H54 (cell line): ENCODE measurements around the gene OR11L1.

Experiments used
- DNase-seq: peaks from one replicate; pipeline ENCODE4 v3.0.0; 2011; ENCODE audit warnings: low spot score, mixed read lengths; ENCODE audit not compliant: insufficient read length
- FAIRE-seq: peaks from 3 replicates; lab custom pipeline; 2011; peaks lifted over from hg19 to GRCh38; lab: Jason Lieb, UNC
- POLR2A ChIP-seq: IDR thresholded peaks from 2 replicates; pipeline ENCODE4 v1.6.1; 2011; ENCODE audit warnings: low read depth, mild to moderate bottlenecking, low read length

The OR11L1 gene

GRCh38 chr1:247841796-247842195 is at the start of gene OR11L1:
TSS of gene OR11L1 (minus strand) at chr1:247841896. CDS start at chr1:247841896, 0 bp downstream.
- FAIRE-seq, result no peak
- no peak for TF ChIP-seq POLR2A
- no peak for DNase-seq

DNA sequence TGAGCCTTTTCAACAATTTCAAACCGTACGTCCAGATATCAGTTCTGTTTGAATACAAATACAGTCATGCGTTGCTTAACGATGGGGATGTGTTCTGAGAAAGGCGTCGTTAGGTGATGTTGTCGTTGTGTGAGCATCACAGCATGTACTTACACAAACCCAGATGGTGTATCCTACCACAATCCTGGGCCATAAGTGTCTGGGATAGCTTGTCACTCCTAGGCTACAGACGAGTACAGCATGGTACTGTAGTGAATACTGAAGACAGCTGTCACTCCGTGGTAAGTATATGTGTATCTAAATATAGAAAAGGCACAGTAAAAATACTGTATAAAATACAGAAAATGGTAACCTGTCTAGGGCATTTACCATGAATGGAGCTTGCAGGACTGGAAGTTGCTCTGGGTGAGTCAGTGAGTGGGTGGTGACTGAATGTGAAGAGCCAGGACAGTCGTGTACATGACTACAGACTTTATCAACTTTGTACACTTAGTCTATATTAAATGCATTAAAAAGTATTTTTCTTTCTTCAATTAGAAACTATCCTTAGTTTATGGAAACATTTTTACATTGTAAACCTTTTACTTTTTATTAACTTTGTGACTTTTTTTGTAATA is 43.2 kb upstream of the OR11L1 start:
- TF ChIP-seq POLR2A, result no peak
- DNase-seq, result no peak
- FAIRE-seq, result no peak

GRCh38 chr1:247883346-247883745 is 41.6 kb upstream of the OR11L1 start:
- DNase-seq, result no peak
- TF ChIP-seq POLR2A, result no peak
- no peak for FAIRE-seq

GRCh38 chr1:247865416-247865815 is 23.7 kb upstream of the OR11L1 start:
- FAIRE-seq (no peak), DNase-seq (no peak)
- TF ChIP-seq POLR2A, result no peak

DNA sequence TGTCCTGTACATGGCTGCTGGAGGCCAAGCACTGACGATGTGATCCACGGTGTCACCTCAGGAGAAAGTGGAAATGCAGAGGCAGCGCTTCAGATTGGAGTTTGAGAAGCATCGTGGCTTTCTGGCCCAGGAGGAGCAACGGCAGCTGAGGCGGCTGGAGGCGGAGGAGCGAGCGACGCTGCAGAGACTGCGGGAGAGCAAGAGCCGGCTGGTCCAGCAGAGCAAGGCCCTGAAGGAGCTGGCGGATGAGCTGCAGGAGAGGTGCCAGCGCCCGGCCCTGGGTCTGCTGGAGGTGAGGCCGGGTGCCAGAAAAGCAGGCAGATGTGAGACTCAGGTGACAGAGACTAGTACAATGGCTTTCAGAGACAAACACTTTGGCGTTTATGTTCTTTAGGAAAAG is 22.9 kb upstream of the OR11L1 start:
- DNase-seq (no peak), FAIRE-seq (no peak)
- no peak for TF ChIP-seq POLR2A

GRCh38 chr1:247862756-247863155 is 21.1 kb upstream of the OR11L1 start:
- FAIRE-seq (no peak), DNase-seq (no peak)
- TF ChIP-seq POLR2A, result no peak

GRCh38 chr1:247857985-247858619 is 16.4 kb upstream of the OR11L1 start:
- no peak for FAIRE-seq
- no peak for DNase-seq
- no peak for TF ChIP-seq POLR2A

GRCh38 chr1:247857069-247857984 is 15.6 kb upstream of the OR11L1 start, which contains the start of gene TRIM58:
TSS of gene TRIM58 (plus strand) at chr1:247857187. CDS start at chr1:247857247, 60 bp downstream.
- DNase-seq (no peak), FAIRE-seq (no peak)
- TF ChIP-seq POLR2A, result no peak

DNA sequence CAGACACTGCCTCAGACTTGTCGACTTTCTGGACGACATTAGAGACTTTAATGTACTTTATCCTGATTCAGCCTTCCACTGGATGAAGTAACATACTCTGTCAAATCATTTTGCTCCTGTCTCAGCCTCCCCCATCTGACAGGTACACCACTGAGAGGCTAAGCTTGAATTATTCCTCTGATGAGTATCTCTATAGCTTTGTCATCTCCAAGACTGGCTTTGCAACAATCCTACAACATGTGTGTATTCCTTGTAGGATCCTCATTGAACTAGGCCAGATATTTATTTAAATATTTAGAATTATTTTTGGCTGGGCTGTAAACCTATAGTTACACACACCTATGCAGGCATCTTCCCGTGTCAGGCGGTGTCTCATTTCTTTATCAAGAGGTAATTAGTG is 14.2 kb upstream of the OR11L1 start:
- TF ChIP-seq POLR2A, result no peak
- FAIRE-seq (no peak), DNase-seq (no peak)

- no peak for DNase-seq
- TF ChIP-seq POLR2A, result no peak
- FAIRE-seq, result no peak
Measured at GRCh38 chr1:247854899-247855545, 13.3 kb upstream of the OR11L1 start.

GRCh38 chr1:247849616-247850015 is 7.9 kb upstream of the OR11L1 start:
- no peak for TF ChIP-seq POLR2A
- DNase-seq (no peak), FAIRE-seq (no peak)

DNA sequence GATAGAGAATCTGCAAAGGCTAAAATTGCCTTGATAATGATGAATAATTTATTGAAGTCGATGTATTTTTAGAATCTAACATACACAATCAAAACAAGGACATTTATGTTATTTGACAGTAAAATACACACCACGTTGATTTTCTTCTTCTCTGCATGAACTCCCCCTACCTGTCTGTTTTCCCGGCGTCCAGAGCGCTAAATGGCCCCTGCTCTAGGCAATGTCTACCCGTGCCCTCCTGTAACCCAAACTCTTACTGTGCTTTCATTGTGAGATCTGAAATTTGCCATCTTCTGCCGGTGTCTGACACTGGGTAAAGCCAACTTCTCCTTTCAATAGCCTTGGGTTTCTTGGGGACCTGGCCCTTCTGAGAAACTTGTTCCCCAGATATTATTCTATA is 6.7 kb upstream of the OR11L1 start:
- FAIRE-seq (no peak), DNase-seq (no peak)
- no peak for TF ChIP-seq POLR2A

- DNase-seq (no peak), FAIRE-seq (no peak)
- no peak for TF ChIP-seq POLR2A
Measured at GRCh38 chr1:247845693-247846017, 4.0 kb upstream of the OR11L1 start.
